Endothelial cell of umbilical vein (primary cell): ENCODE results near the gene KAT8. TPM values are rescaled to one million over a fixed set of nuclear protein-coding genes. Genes with fewer than 3 reads are reported as not detected.

ENCODE experiments used
- BruUV-seq: library from RNA; stranded (reverse); fragments of 400-500 nt; replicated peaks from 2 replicates; lab custom pipeline; 2021; lab: Mats Ljungman, UMichigan
- CTCF ChIA-PET: fragments of 300-600, 350-600 bp; sonication (Branson Sonifier 250); formaldehyde crosslinking; loops from one replicate; lab custom pipeline; 2021; ENCODE audit warnings: antibody characterized with exemption, inconsistent platforms; lab: Charles Lee
- POLR2A ChIA-PET: fragments of 300-600, 350-600 bp; sonication (Branson Sonifier 250); formaldehyde crosslinking; loops from one replicate; lab custom pipeline; 2021; ENCODE audit warnings: antibody characterized with exemption, inconsistent platforms; lab: Charles Lee
- DNase-seq: peaks from one replicate; pipeline ENCODE4 v3.0.0-alpha.2; 2011; ENCODE audit warnings: low read depth, low spot score
- FAIRE-seq: peaks from 2 replicates; lab custom pipeline; 2011; peaks lifted over from hg19 to GRCh38; lab: Jason Lieb, UNC
- H2AFZ ChIP-seq: 2 replicates; pipeline ENCODE4 v1.6.0; 2012; ENCODE audit warnings: low read depth, low read length, control low read depth, inconsistent platforms
- H3K27ac ChIP-seq: 2 replicates; pipeline ENCODE4 v1.5.1; 2011; ENCODE audit warnings: low read depth, mild to moderate bottlenecking, control low read depth, low read length, moderate library complexity; ENCODE audit not compliant: insufficient read depth
- H3K27me3 ChIP-seq, 2 experiments: 2 replicates each; pipeline versions ENCODE4 v1.6.0 to v1.6.1; 2011; ENCODE audit warnings: low read length in 2 of 2, mixed read lengths in 1 of 2; ENCODE audit not compliant: control insufficient read depth in 2 of 2, insufficient read depth in 2 of 2
- H3K36me3 ChIP-seq, 2 experiments: 2 replicates in 1 of 2; 3 replicates in 1 of 2; pipeline ENCODE4 v1.5.1; 2011; ENCODE audit warnings: low read length in 2 of 2, mild to moderate bottlenecking in 1 of 2, moderate library complexity in 1 of 2; ENCODE audit not compliant: control insufficient read depth in 2 of 2, insufficient read depth in 2 of 2; ENCODE audit errors: extremely low read depth in 1 of 2
- H3K4me1 ChIP-seq: 3 replicates; pipeline ENCODE4 v1.5.1; 2011; ENCODE audit warnings: mild to moderate bottlenecking, low read length; ENCODE audit not compliant: control insufficient read depth, insufficient read depth; ENCODE audit errors: extremely low read depth
- H3K4me2 ChIP-seq: 2 replicates; pipeline ENCODE4 v1.6.1; 2011; ENCODE audit warnings: low read length, control low read depth, mixed read lengths; ENCODE audit not compliant: insufficient read depth
- H3K4me3 ChIP-seq, 3 experiments: fragments of 200-600 bp in 1 of 3; sonication (generic), shearing (Covaris generic) in 1 of 3; replicated peaks in 1 of 3; 2 replicates each; pipeline ENCODE4 v1.5.1; 2011 to 2016; ENCODE audit warnings: control low read depth in 3 of 3, low read length in 3 of 3, mild to moderate bottlenecking in 2 of 3, inconsistent platforms in 1 of 3, low read depth in 1 of 3, moderate library complexity in 1 of 3; ENCODE audit not compliant: insufficient read depth in 1 of 3
- H3K79me2 ChIP-seq: 2 replicates; pipeline ENCODE4 v1.6.0; 2012; ENCODE audit warnings: low read length, inconsistent platforms; ENCODE audit not compliant: control insufficient read depth, insufficient read depth
- H3K9ac ChIP-seq: replicated peaks from 2 replicates; pipeline ENCODE3; 2011; ENCODE audit warnings: low read length, control low read depth; ENCODE audit not compliant: insufficient read depth; ENCODE audit errors: extremely low read depth
- H3K9me1 ChIP-seq: replicated peaks from 3 replicates; pipeline ENCODE4 v1.6.0; 2011; ENCODE audit warnings: mild to moderate bottlenecking, low read length; ENCODE audit not compliant: control insufficient read depth, insufficient read depth; ENCODE audit errors: extremely low read depth
- H3K9me3 ChIP-seq: replicated peaks from 2 replicates; pipeline ENCODE4 v1.5.1; 2012; ENCODE audit warnings: low read length, inconsistent platforms; ENCODE audit not compliant: control insufficient read depth, insufficient read depth
- H4K20me1 ChIP-seq: replicated peaks from 2 replicates; pipeline ENCODE3; 2011; ENCODE audit warnings: mild to moderate bottlenecking, low read length; ENCODE audit not compliant: control insufficient read depth, insufficient read depth; ENCODE audit errors: extremely low read depth
- EZH2 ChIP-seq: IDR thresholded peaks from 2 replicates; pipeline ENCODE4 v1.6.1; 2012; ENCODE audit warnings: borderline replicate concordance, low read depth, mild to moderate bottlenecking, moderate library complexity, low read length, inconsistent platforms; ENCODE audit not compliant: severe bottlenecking
- FOS ChIP-seq: IDR thresholded peaks from 2 replicates; pipeline ENCODE4 v1.6.1; 2011; ENCODE audit warnings: mild to moderate bottlenecking, low read length, moderate library complexity, borderline replicate concordance; ENCODE audit not compliant: insufficient read depth
- GATA2 ChIP-seq: IDR thresholded peaks from 2 replicates; pipeline ENCODE4 v1.7.0; 2011; ENCODE audit warnings: low read depth, mild to moderate bottlenecking, moderate library complexity, mixed read lengths, low read length; ENCODE audit not compliant: insufficient read length, insufficient read depth
- JUN ChIP-seq: IDR thresholded peaks from 2 replicates; pipeline ENCODE4 v1.6.1; 2011; ENCODE audit warnings: borderline replicate concordance, low read depth; ENCODE audit not compliant: insufficient read length, insufficient read depth
- MYC ChIP-seq: IDR thresholded peaks from one replicate; pipeline ENCODE4 v1.6.1; 2011; ENCODE audit warnings: mild to moderate bottlenecking, low read depth, low read length
- POLR2A ChIP-seq: IDR thresholded peaks from 2 replicates; pipeline ENCODE4 v1.6.1; 2012; ENCODE audit warnings: low read depth, mild to moderate bottlenecking, control low read depth, low read length
- POLR2AphosphoS5 ChIP-seq: IDR thresholded peaks from 2 replicates; pipeline ENCODE4 v1.6.1; 2012; ENCODE audit warnings: low read depth, mild to moderate bottlenecking, control low read depth, low read length, moderate library complexity; ENCODE audit not compliant: insufficient read depth
- dilution Hi-C: fragments of 300-500 bp; cut with MboI; formaldehyde crosslinking; loops from one replicate; pipeline ENCODE4 v1.15.0; 2019; ENCODE audit warnings: low sequenced_read_pairs; ENCODE audit not compliant: extremely low pct_ligation_motif_present
- intact Hi-C: fragments of 100-400 bp; cut with micrococcal nuclease; formaldehyde crosslinking; loops from one replicate; pipeline ENCODE4 v1.10.0; 2022
- polyA plus RNA-seq, 4 experiments: library from polyadenylated mRNA; depleted of rRNA in 3 of 4; stranded (reverse) in 3 of 4; unstranded in 1 of 4; fragments of >200 nt; gene quantifications; 2 replicates each; pipeline versions ENCODE4 v1.2.1 to v1.2.3, GENCODE V29; 2011 to 2012; ENCODE audit warnings: missing spikeins in 1 of 4
- total RNA-seq: library from RNA; stranded (reverse); gene quantifications from 2 replicates; pipeline ENCODE4 v1.2.3, GENCODE V29; 2021
- TF ChIP-seq, protein P1 (sequence below): IDR thresholded peaks from 2 replicates; pipeline ENCODE4 v1.6.1; 2011; ENCODE audit not compliant: insufficient read depth, insufficient read length
- TF ChIP-seq, protein P2 (sequence below), 2 donors: IDR thresholded peaks; 1 replicate in 1 of 2; 2 replicates in 1 of 2; pipeline ENCODE4 v1.5.1; 2011; ENCODE audit warnings: low read length in 2 of 2, mild to moderate bottlenecking in 2 of 2, moderate library complexity in 2 of 2, control low read depth in 1 of 2, inconsistent platforms in 1 of 2, low read depth in 1 of 2; ENCODE audit not compliant: insufficient read depth in 1 of 2; ENCODE audit errors: extremely low read depth in 1 of 2

KAT8 gene
- total and polyA plus RNA-seq, 2 donors (not counting 3 experiments of a cell fraction or from before 2014, with no cell fraction given), result 30.7 to 42.8 TPM

DNA sequence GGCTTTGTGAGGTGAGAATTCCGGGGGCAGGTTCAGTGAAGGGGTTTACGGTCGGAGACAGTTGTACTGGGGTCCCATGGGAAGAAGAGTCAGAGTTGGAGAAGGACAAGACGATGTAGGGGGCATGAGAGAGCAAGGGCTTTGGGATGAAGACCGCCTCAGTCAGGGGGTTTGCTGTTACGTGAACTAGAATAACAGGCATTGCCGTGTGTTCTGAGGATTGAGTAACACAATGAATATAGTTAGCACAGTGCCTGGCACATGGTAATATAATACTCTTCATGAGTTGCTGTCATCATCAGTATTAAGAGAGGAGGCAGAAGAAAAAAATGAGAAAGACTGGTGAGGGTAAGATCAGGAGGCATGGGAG lies 42.7 kb upstream of the KAT8 start:
- Histone ChIP-seq H2AFZ (peak overlapping the region; percentile 51), H3K4me1 (peaks cover 14% of the 10 kb centered on the region), H3K27ac (peak overlapping the region; percentile 86), H3K79me2 (peaks cover 48% of the 10 kb centered on the region), H3K9me1 (no peaks in the 10 kb centered on the region), H3K36me3 (peaks cover 3 to 28% of the 10 kb centered on the region in 2 experiments), H3K27me3 (no peaks in the 10 kb centered on the region), H3K9me3 (no peaks in the 10 kb centered on the region), H4K20me1 (no peaks in the 10 kb centered on the region), H3K4me2 (peak overlapping the region; percentile 88), H3K9ac (peak overlapping the region; percentile 97), H3K4me3 (peak overlapping the region; percentile 61 to 87 (median 87))
- TF ChIP-seq MYC (no peak), POLR2A (no peak), POLR2AphosphoS5 (no peak), EZH2 (no peak), FOS (no peak), GATA2 (no peak), JUN (no peak)
- TF ChIP-seq, protein P1, sequence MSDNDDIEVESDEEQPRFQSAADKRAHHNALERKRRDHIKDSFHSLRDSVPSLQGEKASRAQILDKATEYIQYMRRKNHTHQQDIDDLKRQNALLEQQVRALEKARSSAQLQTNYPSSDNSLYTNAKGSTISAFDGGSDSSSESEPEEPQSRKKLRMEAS, result no peak
- TF ChIP-seq, protein P2, sequence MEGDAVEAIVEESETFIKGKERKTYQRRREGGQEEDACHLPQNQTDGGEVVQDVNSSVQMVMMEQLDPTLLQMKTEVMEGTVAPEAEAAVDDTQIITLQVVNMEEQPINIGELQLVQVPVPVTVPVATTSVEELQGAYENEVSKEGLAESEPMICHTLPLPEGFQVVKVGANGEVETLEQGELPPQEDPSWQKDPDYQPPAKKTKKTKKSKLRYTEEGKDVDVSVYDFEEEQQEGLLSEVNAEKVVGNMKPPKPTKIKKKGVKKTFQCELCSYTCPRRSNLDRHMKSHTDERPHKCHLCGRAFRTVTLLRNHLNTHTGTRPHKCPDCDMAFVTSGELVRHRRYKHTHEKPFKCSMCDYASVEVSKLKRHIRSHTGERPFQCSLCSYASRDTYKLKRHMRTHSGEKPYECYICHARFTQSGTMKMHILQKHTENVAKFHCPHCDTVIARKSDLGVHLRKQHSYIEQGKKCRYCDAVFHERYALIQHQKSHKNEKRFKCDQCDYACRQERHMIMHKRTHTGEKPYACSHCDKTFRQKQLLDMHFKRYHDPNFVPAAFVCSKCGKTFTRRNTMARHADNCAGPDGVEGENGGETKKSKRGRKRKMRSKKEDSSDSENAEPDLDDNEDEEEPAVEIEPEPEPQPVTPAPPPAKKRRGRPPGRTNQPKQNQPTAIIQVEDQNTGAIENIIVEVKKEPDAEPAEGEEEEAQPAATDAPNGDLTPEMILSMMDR (IDR thresholded peaks at IDR 0.05; ENCODE audit: extremely low read depth in 1 of 2, insufficient read depth in 1 of 2, low read depth in 1 of 2, low read length in 2 of 2), result no peak
- ChIA-PET CTCF (interaction anchor here (1.2 to 2.3 kb wide), 6 partner anchors 9 to 368 kb away, joined by 3 to 22 read pairs (median 6); partner anchors contain the start of genes HSD3B7 and ZNF843), POLR2A (interaction anchor here (0.9 to 1.8 kb wide), 4 partner anchors 9 to 105 kb away, joined by 5 to 9 read pairs (median 6); partner anchors contain the start of genes FUS and STX4)
- intact Hi-C loops (loop anchor here (1.0 to 10.0 kb wide), 10 partner anchors 20 to 790 kb away; partner anchors contain the start of genes ARMC5, FUS, HSD3B7 and KAT8), dilution Hi-C loops (no loop called here)
- FAIRE-seq (no peak), DNase-seq (no peak)
- BruUV-seq, result no TSS peak
